PC-3 (cell line): ENCODE data around the gene DPEP2.

Experiments
- CTCF ChIP-seq: fragments of 300-600 bp; sonication (generic); conservative IDR thresholded peaks from 2 replicates; pipeline ENCODE4 v1.5.1; 2017; ENCODE audit warnings: antibody characterized with exemption, low read depth, mild to moderate bottlenecking, low read length
- EZH2 ChIP-seq: fragments of 300-600 bp; sonication (generic); IDR thresholded peaks from one replicate; pipeline ENCODE4 v1.6.1; 2017; ENCODE audit warnings: antibody characterized with exemption, mild to moderate bottlenecking, low read length; ENCODE audit not compliant: unreplicated experiment
- EZH2phosphoT487 ChIP-seq: fragments of 300-600 bp; sonication (generic); IDR thresholded peaks from 2 replicates; pipeline ENCODE4 v1.6.1; 2018; ENCODE audit warnings: mild to moderate bottlenecking, antibody characterized with exemption, low read length, borderline replicate concordance

- TF ChIP-seq CTCF (no peak), EZH2 (no peak), EZH2phosphoT487 (no peak)
These were observed 19.2 kb downstream of the DPEP2 start, which contains the start of gene DPEP3 for GRCh38 chr16:67979955-67980678.
